Neural progenitor cell (in vitro differentiated cells): Measurements from ENCODE around the gene OTOGL.

Source experiments
- CTCF ChIP-seq: fragments of 200-600 bp; sonication (generic); IDR thresholded peaks from 2 replicates; pipeline ENCODE4 v1.5.1; 2017; ENCODE audit warnings: antibody characterized with exemption, mild to moderate bottlenecking
- EZH2 ChIP-seq: fragments of 200-600 bp; sonication (generic); IDR thresholded peaks from 2 replicates; pipeline ENCODE4 v1.6.1; 2017; ENCODE audit warnings: antibody characterized with exemption, mild to moderate bottlenecking, moderate library complexity

- TF ChIP-seq CTCF (no peak), EZH2 (no peak)
Observed at GRCh38 chr12:80211671-80212070, 112.3 kb downstream of the OTOGL start.
